ENCODE data around the gene SMIM1. TPM values are rescaled to one million over a fixed set of nuclear protein-coding genes. Genes with fewer than 3 reads are reported as not detected.
"Not testable (repeated sequence)": the region's sequence is repeated elsewhere in the genome, so short reads cannot be mapped to it uniquely, and the experiment has no call there.

The SMIM1 gene
- total RNA-seq, 1 donor from 2014 or later = 15.1 TPM

DNA sequence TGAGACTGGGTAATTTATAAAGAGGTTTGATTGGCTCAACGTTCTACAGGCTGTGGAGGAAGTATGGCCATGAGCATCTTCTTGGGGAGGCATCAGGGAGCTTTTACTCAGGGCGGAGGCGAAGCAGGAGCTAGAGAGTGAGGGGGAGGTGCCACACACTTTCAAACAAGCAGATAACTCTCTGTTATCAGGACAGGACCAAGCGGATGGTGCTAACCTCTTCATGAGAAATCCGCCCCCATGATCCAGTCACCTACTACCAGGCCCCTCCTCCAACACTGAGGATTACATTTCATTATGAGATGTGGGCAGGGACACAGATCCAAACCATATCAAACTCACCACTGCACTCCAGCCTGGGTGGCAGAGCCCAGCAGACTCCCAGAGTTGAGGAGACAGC lies 35.2 kb downstream of the SMIM1 start:
- peaks cover 9% of the 10 kb centered on the region for H3K9me3 Mint-ChIP-seq
- H3K27ac Mint-ChIP-seq = no peak overlapping the region
- H3K4me1 Mint-ChIP-seq (ENCODE audit: unreplicated experiment) = no peaks in the 10 kb centered on the region
- no peaks in the 10 kb centered on the region for H3K36me3 Mint-ChIP-seq
- peaks cover 16% of the 10 kb centered on the region for H3K27me3 Mint-ChIP-seq
- TF ChIP-seq, protein P1, sequence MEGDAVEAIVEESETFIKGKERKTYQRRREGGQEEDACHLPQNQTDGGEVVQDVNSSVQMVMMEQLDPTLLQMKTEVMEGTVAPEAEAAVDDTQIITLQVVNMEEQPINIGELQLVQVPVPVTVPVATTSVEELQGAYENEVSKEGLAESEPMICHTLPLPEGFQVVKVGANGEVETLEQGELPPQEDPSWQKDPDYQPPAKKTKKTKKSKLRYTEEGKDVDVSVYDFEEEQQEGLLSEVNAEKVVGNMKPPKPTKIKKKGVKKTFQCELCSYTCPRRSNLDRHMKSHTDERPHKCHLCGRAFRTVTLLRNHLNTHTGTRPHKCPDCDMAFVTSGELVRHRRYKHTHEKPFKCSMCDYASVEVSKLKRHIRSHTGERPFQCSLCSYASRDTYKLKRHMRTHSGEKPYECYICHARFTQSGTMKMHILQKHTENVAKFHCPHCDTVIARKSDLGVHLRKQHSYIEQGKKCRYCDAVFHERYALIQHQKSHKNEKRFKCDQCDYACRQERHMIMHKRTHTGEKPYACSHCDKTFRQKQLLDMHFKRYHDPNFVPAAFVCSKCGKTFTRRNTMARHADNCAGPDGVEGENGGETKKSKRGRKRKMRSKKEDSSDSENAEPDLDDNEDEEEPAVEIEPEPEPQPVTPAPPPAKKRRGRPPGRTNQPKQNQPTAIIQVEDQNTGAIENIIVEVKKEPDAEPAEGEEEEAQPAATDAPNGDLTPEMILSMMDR (conservative IDR thresholded peaks at IDR 0.05) = no peak
- H3K4me3 Mint-ChIP-seq = no peak overlapping the region
- DNase-seq (ENCODE audit: extremely low spot score, unreplicated experiment) = no peak

DNA sequence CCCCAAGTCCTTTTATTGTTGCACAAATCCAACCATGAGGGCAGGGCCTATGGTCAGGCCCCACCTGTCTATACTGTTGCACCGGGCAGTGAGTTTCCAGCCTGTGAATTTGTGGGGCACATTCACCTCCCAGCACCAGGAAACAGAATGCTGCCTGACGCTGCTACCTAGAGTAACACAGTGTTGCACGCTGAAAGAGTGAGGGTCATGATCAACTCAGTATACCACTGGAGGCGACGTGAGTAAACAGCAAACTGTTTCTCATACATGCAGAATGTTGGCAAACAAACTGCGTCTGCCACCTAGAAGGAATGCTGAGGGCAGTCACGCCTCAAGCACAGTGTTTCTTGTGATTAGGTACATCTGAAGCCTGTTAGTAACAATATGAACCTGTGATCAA lies 37.1 kb downstream of the SMIM1 start:
- no peak for DNase-seq (ENCODE audit: extremely low spot score, unreplicated experiment)
- Mint-ChIP-seq H3K4me1 (ENCODE audit: unreplicated experiment) (no peaks in the 10 kb centered on the region), H3K27ac (no peak overlapping the region), H3K4me3 (no peak overlapping the region), H3K36me3 (no peaks in the 10 kb centered on the region), H3K9me3 (peaks cover 9% of the 10 kb centered on the region), H3K27me3 (peaks cover 5% of the 10 kb centered on the region)
- TF ChIP-seq, protein P1 (conservative IDR thresholded peaks at IDR 0.05) = no peak

DNA sequence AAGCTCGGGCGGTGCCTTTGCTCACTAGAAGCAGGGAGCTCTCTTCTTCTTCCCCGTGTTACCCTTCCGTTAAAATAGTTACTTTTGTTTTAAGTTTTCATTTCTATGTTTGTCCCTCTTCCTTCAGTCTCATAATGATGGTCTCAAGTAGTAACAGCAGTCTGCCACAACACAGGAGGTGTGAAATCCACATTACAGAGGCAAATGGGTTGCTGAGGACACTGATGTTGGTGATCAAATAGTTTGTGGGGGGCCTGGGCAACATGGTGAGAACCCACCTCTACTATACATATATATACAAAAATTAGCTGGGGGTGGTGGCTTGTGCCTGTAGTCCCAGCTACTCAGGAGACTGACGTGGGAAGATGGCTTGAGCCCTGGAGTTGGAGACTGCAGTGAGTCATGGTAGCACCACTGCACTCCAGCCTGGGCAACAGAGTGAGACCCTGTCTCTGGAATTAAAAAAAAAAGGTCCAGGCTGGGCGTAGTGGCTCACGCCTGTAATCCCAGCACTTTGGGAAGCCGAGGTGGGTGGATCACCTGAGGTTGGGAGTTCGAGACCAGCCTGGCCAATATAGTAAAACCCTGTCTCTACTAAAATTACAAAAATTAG lies 37.7 kb downstream of the SMIM1 start:
- H3K4me3 Mint-ChIP-seq; H3K9me3 Mint-ChIP-seq; H3K4me1 Mint-ChIP-seq (ENCODE audit: unreplicated experiment): not testable (repeated sequence)

DNA sequence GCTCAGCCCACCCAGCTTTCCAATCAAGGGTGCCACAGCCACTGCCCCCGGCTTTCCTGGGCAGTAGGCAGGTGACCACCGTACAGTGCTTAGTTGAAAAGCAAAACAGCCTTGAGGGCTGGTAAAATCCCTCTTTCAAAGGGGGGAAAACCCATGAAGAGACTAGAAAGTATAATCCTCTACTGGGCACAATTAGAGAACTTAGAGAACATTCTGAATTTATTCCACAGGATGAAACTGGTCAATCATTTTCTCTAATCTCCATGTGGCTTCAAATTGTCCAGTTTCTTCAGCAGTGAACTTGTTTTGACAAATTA lies 39.0 kb downstream of the SMIM1 start:
- Mint-ChIP-seq H3K9me3 (no peaks in the 10 kb centered on the region), H3K36me3 (no peaks in the 10 kb centered on the region), H3K27ac (no peak overlapping the region), H3K4me1 (ENCODE audit: unreplicated experiment) (no peaks in the 10 kb centered on the region), H3K4me3 (no peak overlapping the region), H3K27me3 (peaks cover 2% of the 10 kb centered on the region)
- TF ChIP-seq, protein P1 (conservative IDR thresholded peaks at IDR 0.05) = no peak
- no peak for DNase-seq (ENCODE audit: extremely low spot score, unreplicated experiment)

More for the DNA sequence above, 37.7 kb downstream of the SMIM1 start:
- DNase-seq (ENCODE audit: extremely low spot score, unreplicated experiment); H3K27ac Mint-ChIP-seq; H3K27me3 Mint-ChIP-seq; H3K36me3 Mint-ChIP-seq: not testable (repeated sequence)

DNA sequence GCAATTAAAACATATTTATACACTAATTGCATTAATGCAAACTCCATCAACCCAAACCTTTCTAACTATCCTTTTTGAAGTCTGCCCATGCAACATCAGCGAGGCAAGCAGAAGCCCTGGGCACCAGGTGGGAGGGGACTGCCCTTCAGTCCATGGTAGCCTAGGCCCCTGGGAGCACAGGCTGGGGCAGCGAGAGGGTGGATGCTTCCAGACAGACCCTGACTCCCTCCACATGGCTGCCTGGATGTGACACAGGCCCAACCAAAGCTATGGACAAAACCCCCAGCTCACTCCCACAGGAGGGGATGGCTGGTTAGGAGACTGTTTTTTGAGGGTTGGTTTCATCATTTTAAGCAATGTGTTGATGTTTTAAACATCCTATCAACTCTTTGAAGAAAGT lies 41.5 kb downstream of the SMIM1 start:
- Mint-ChIP-seq H3K9me3 (no peaks in the 10 kb centered on the region), H3K4me3 (no peak overlapping the region), H3K36me3 (no peaks in the 10 kb centered on the region), H3K27me3 (peaks cover 2% of the 10 kb centered on the region), H3K4me1 (ENCODE audit: unreplicated experiment) (no peaks in the 10 kb centered on the region), H3K27ac (no peak overlapping the region)
- TF ChIP-seq, protein P1 (conservative IDR thresholded peaks at IDR 0.05) = no peak
- no peak for DNase-seq (ENCODE audit: extremely low spot score, unreplicated experiment)

DNA sequence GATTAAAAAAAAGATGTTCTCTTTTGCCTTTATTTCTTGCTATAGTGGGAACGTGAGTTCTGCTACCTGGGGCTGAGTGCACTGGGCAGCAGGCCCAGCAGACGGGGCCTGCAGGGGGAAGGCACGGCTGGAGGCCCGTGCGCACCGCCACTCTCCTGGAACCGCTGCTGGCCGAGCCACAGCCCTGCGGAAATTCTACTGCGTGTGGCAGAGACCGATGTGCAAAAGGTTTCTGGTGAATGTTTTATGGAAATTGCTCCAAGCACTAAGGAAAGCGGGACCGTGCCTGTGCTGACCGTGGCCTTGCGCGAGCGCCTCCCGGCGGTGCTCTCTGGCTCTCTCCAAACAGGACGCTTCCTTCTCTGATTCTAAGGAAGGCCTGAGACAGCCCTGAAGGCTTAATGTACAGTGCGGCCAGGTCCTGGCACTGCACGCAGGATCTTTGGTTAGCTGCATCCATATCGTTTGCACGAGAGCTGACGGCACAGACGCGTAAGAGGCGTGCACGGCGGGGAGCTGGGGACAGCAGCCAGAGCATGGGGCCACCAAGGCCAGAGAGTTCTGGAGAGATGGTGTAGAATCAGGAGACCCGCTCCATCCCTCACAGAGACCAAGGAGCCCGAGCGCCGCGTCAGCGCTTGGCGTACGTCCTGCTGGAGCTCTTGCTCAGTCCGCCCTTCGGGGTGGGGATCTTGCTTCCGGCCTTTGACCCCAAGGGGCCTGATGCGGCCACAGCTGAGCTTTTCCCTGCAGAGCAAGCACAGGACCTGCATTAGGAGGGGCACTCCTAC lies 42.4 kb downstream of the SMIM1 start:
- no peak overlapping the region for H3K4me3 Mint-ChIP-seq

More for the DNA sequence above, 42.4 kb downstream of the SMIM1 start:
- TF ChIP-seq, protein P1 (conservative IDR thresholded peaks at IDR 0.05) = no peak
- H3K27ac Mint-ChIP-seq = no peak overlapping the region
- H3K9me3 Mint-ChIP-seq = no peaks in the 10 kb centered on the region
- peaks cover 5% of the 10 kb centered on the region for H3K4me1 Mint-ChIP-seq (ENCODE audit: unreplicated experiment)
- H3K27me3 Mint-ChIP-seq = peaks cover 2% of the 10 kb centered on the region
- peaks cover 2% of the 10 kb centered on the region for H3K36me3 Mint-ChIP-seq
- DNase-seq (ENCODE audit: extremely low spot score, unreplicated experiment) = no peak

Data from type B pancreatic cell (in vitro differentiated cells).